ENCODE data around the gene FAP.

FAP gene

GRCh38 chr2:162243294-162243693, at the start of gene FAP:
Gene FAP, minus strand, starts transcription at chr2:162243445. Its CDS starts 118 bp downstream, at chr2:162243327.
- no peak for DNase-seq

- no peak for DNase-seq
These were observed 48.5 kb upstream of the FAP start for GRCh38 chr2:162291748-162292147.

GRCh38 chr2:162282765-162283425, 39.6 kb upstream of the FAP start:
- no peak for DNase-seq

- DNase-seq = no peak
These were observed 37.4 kb upstream of the FAP start for GRCh38 chr2:162280654-162281053.

GRCh38 chr2:162277381-162277780, 34.1 kb upstream of the FAP start:
- no peak for DNase-seq

GRCh38 chr2:162267996-162268395, 24.8 kb upstream of the FAP start:
- no peak for DNase-seq

- no peak for DNase-seq
These were observed 24.3 kb upstream of the FAP start for GRCh38 chr2:162267496-162267895.

- no peak for DNase-seq
These were observed 23.2 kb upstream of the FAP start for GRCh38 chr2:162266460-162266760.

- DNase-seq = no peak
These were observed 22.6 kb upstream of the FAP start for GRCh38 chr2:162265666-162266459.

GRCh38 chr2:162261032-162261945, 18.0 kb upstream of the FAP start:
- no peak for DNase-seq

- DNase-seq = no peak
These were observed 15.4 kb upstream of the FAP start for GRCh38 chr2:162258686-162259085.

GRCh38 chr2:162258169-162258568, 14.9 kb upstream of the FAP start:
- no peak for DNase-seq

GRCh38 chr2:162257425-162257824, 14.2 kb upstream of the FAP start:
- no peak for DNase-seq

GRCh38 chr2:162256591-162256991, 13.3 kb upstream of the FAP start:
- DNase-seq = no peak

GRCh38 chr2:162254236-162254871, 11.1 kb upstream of the FAP start:
- no peak for DNase-seq

- no peak for DNase-seq
These were observed 10.2 kb upstream of the FAP start for GRCh38 chr2:162253435-162253834.

- DNase-seq = no peak
These were observed 8.9 kb upstream of the FAP start for GRCh38 chr2:162252153-162252552.

- DNase-seq = no peak
These were observed 2.5 kb upstream of the FAP start for GRCh38 chr2:162245781-162246180.

GRCh38 chr2:162245061-162245460, 1.8 kb upstream of the FAP start:
- no peak for DNase-seq

GRCh38 chr2:162244541-162245031, 1.3 kb upstream of the FAP start:
- DNase-seq = no peak

- DNase-seq = no peak
These were observed 470 bp upstream of the FAP start for GRCh38 chr2:162243715-162244114.

- DNase-seq = no peak
These were observed 512 bp downstream of the FAP start for GRCh38 chr2:162242586-162243280.

All from NCI-H774 (cell line).